Cardiac muscle cell (in vitro differentiated cells and primary cell): Measurements from ENCODE around the gene ZFHX2. TPM values are rescaled to one million over a fixed set of nuclear protein-coding genes. Genes with fewer than 3 reads are reported as not detected.
A peak's percentile ranks its signal among the peaks of the same experiment; 100 is the strongest.

Experiments
- DNase-seq, 2 donors: peaks; one replicate each; pipeline versions ENCODE4 v3.0.0 to v3.0.0-alpha.2; 2010 to 2017; ENCODE audit warnings: low read depth in 1 of 2, low spot score in 1 of 2
- H3K27ac ChIP-seq: fragments of 200-600 bp; sonication (generic); 2 replicates; pipeline ENCODE4 v1.5.1; 2016
- H3K27me3 ChIP-seq: fragments of 200-600 bp; sonication (generic); 2 replicates; pipeline ENCODE4 v1.6.0; 2016; ENCODE audit warnings: control low read depth
- H3K36me3 ChIP-seq: fragments of 200-600 bp; sonication (generic); 2 replicates; pipeline ENCODE4 v1.5.1; 2016; ENCODE audit warnings: control low read depth
- H3K4me1 ChIP-seq: fragments of 200-600 bp; sonication (generic); 2 replicates; pipeline ENCODE4 v1.8.1; 2017; ENCODE audit warnings: low read depth, mild to moderate bottlenecking, mixed run types
- H3K4me3 ChIP-seq: fragments of 200-600 bp; sonication (generic); 2 replicates; pipeline ENCODE4 v1.5.1; 2016; ENCODE audit warnings: mild to moderate bottlenecking
- H3K9me3 ChIP-seq: fragments of 200-600 bp; sonication (generic); 2 replicates; pipeline ENCODE4 v1.5.1; 2017; ENCODE audit warnings: low read depth, mild to moderate bottlenecking, control low read depth
- CTCF ChIP-seq: IDR thresholded peaks from 2 replicates; pipeline ENCODE4 v1.5.1; 2012; ENCODE audit warnings: low read depth, mild to moderate bottlenecking, low read length
- polyA plus RNA-seq: library from polyadenylated mRNA; unstranded; fragments of >200 nt; fragmentation: Nextera tagmentation; extraction: Ambion mirVana; gene quantifications from 2 replicates; pipeline ENCODE4 v1.2.1, GENCODE V29; 2016
- total RNA-seq: library from RNA; depleted of rRNA; stranded (reverse); fragments of >200 nt; gene quantifications from 2 replicates; pipeline ENCODE4 v1.2.3, GENCODE V29; 2016

Gene ZFHX2
- total and polyA plus RNA-seq, 2 experiments from 2014 or later, result 4.2 to 5.6 TPM

DNA sequence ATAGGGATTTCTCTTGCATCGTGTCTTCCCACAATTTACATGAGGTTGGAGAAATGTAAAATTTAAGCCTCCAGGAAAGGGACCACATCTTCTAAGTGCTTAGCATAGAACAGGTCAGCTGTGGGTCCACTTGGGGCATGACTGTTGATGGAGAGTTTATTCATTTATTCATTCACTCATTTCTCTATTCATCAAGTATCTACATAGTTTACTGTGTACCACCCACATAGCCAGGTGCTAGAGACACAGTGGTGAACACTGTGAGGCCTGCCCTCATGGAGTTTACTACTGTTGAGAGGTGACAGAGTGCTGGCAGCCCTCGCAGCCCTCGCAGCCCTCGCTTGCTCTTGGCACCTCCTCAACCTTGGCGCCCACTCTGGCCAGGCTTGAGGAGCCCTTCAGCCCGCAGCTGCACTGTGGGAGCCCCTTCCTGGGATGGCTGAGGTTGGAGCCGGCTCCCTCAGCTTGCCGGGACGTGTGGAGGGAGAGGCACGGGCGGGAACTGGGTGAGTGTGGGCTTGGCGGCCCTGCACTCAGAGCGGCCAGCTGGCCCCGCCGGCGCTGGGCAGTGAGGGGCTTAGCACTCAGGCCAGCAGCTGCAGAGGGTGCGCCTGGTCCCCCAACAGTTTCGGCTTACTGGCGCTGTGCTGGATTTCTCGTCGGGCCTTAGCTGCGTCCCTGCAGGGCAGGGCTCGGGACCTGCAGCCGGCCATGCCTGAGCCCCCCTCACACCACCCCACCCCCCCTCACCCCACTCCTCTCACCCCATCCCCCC is 28.8 kb upstream of the ZFHX2 start:
- H3K4me3 ChIP-seq, result no peak overlapping the region
- TF ChIP-seq CTCF, result no peak
- H3K4me1 ChIP-seq, result peaks cover 5% of the 10 kb centered on the region
- no peaks in the 10 kb centered on the region for H3K9me3 ChIP-seq
- no peak for DNase-seq
- H3K27me3 ChIP-seq, result peaks cover 47% of the 10 kb centered on the region
- H3K36me3 ChIP-seq, result no peaks in the 10 kb centered on the region
- no peak overlapping the region for H3K27ac ChIP-seq

DNA sequence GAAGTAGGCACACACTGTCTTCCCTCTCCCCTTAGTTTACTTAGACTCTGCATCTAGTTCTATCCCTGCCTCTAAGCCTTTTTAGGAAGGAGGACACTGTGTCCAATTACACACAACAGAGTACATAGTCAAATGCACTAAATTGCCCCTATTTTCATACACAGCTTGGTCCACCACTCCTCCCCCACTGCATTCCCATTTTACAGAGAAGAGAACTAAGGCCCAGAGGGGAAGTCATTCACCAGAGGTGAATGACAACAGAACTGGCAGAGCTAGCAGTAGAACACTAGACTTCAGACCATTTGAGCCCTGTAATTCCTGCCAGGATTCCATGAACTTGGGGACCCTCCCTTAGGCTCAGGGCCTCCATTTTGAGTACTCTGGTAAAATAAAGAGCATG is 28.2 kb upstream of the ZFHX2 start:
- no peak for TF ChIP-seq CTCF
- Histone ChIP-seq H3K4me1 (peaks cover 5% of the 10 kb centered on the region), H3K9me3 (no peaks in the 10 kb centered on the region), H3K27ac (no peak overlapping the region), H3K27me3 (peaks cover 53% of the 10 kb centered on the region), H3K36me3 (no peaks in the 10 kb centered on the region), H3K4me3 (no peak overlapping the region)
- no peak for DNase-seq

GRCh38 chr14:23579311-23579630 is 27.7 kb upstream of the ZFHX2 start:
- H3K27ac ChIP-seq, result no peak overlapping the region
- peaks cover 53% of the 10 kb centered on the region for H3K27me3 ChIP-seq
- H3K9me3 ChIP-seq, result no peaks in the 10 kb centered on the region
- peaks cover 5% of the 10 kb centered on the region for H3K4me1 ChIP-seq
- H3K4me3 ChIP-seq, result no peak overlapping the region
- DNase-seq, result no peak
- no peaks in the 10 kb centered on the region for H3K36me3 ChIP-seq
- no peak for TF ChIP-seq CTCF

- Histone ChIP-seq H3K4me1 (peaks cover 5% of the 10 kb centered on the region), H3K27me3 (peaks cover 53% of the 10 kb centered on the region), H3K9me3 (no peaks in the 10 kb centered on the region), H3K4me3 (peak within 1 kb of the TSS; percentile 23), H3K36me3 (no peaks in the 10 kb centered on the region), H3K27ac (no peak within 1 kb of the TSS)
- DNase-seq, result no peak
- TF ChIP-seq CTCF, result no peak
Measured at GRCh38 chr14:23578560-23579310, 27.2 kb upstream of the ZFHX2 start, which contains the start of gene JPH4. Gene JPH4, minus strand, starts transcription at chr14:23578790. Its CDS starts 1,337 bp downstream, at chr14:23577453.

- Histone ChIP-seq H3K4me3 (peak overlapping the region; percentile 23), H3K27me3 (peaks cover 53% of the 10 kb centered on the region), H3K9me3 (no peaks in the 10 kb centered on the region), H3K27ac (no peak overlapping the region), H3K36me3 (no peaks in the 10 kb centered on the region), H3K4me1 (peaks cover 5% of the 10 kb centered on the region)
- no peak for DNase-seq
- TF ChIP-seq CTCF, result no peak
Measured at GRCh38 chr14:23577710-23578392, 26.3 kb upstream of the ZFHX2 start.
